GM21447 (cell line): ENCODE measurements around the gene ARHGAP22.

ENCODE experiments used
- ATAC-seq: cut with Tn5 transposase; IDR thresholded peaks from one replicate; pipeline ENCODE4 v1.9.1; 2021; ENCODE audit not compliant: unreplicated experiment

Gene ARHGAP22

DNA sequence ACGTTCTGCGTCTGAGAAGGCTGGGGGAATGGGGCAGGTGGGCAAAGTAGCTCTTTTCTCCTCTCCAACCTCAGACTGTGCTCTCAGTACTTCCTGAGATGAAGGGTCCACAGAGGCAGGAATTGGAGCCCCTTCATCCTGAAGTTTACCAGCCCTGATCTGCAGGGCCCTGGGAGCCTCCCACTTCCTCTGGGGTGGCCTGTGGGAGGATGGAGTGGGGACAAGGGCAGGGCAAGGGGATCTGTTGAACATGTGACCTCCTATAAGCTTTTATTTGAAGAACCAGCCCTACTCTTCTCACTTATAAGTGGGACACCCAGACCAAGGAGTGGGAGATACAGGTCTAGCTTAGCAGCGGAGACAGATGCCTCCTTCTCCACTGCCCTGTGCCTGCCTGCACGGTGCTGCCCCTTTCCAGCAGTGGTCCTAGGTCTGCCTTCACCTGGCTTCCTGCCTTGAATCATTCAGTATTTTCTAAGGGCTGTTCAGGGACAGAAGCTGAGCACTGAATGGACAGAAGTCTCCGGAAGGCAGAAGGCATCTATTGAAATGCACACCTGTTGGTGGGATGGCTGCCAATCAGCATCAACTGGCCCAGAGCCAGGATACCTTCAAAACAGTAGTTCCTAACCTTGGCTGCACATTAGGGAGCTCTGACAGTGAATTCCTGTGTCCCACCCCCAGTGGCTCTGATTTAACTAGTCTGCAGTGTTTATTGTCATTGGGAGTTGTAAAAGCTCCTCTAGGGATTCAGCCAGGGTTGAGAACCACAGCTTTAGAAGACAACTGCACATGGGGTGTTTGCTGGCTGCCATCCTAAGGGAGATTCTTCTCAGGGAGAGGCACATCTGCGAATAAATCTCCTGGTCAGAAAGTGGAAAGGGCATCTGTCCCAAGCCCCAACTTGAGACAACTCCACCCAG lies 2.7 kb upstream of the ARHGAP22 start:
- no peak for ATAC-seq

DNA sequence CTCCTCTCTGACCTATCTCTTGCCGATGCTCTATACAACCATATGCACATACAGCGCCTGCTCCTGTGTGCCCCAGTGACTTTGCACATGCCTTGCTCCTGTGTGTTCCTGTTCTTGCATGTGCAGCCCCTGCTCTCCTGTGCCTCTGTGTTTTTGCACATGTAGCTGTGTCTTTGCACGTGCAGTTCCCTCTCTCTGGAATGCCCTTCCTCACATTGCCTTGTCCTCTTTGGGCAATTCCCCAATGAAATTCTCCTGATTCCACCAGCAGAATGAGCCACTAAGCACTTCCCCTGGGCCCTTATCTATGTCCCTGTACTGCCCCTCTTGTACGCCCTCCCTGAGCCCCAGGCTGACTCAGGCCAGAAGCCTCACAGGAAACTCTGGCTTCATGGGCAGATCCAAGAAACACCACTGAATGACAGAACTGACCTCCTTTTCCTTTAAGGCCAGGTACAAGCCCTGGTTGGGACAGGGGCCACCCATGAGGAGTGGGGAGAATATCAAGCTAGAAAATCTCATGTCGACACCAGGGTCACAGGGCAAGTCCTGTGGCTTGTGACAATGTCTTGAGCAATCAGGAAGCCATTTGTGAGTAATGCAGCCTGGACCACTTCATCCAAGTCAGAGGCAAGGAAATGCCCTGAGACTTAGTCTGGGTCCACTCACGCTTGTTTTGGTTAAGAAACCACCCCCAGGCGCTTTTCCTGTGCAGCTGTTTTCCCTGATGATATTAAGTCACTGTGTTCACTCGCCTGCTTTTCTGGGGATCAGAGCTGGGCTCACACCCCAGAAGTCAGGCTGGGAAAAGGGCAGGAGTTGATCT lies 1.9 kb upstream of the ARHGAP22 start:
- no peak for ATAC-seq

DNA sequence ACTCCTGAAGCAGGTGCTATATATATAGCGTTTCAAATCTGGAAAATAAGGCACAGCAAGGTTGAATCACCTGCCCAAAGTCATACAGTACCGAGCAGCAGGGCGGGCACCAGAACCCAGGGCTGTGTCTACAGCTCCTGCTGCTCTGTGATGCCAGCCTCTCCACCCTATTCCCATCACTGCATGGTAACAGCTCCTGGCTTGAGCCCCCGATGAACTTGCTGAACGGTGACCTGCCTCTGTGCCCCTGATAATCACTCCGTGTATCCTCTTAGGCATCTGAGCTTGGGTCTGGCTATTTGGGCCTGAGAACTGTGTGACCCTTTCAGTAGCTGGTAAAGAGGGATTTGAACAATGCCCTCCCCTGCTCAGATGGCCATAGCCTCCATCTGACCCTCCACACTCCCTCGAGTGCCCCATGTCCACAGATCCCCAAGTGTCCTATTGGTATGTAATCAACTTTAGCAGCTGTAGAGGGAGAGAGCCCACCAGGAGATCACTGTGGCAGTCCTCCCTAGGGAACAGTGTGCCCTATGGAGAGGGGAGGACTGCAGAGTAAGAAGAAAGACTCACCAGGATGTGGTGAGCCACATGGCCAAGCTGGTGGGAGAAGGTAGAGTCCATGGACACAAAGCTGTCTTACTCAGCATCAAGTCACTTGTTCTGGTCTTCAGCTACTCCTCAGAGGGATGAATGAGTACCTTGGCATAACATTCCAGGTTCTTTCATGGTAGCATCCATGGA lies 1.1 kb upstream of the ARHGAP22 start:
- no peak for ATAC-seq

DNA sequence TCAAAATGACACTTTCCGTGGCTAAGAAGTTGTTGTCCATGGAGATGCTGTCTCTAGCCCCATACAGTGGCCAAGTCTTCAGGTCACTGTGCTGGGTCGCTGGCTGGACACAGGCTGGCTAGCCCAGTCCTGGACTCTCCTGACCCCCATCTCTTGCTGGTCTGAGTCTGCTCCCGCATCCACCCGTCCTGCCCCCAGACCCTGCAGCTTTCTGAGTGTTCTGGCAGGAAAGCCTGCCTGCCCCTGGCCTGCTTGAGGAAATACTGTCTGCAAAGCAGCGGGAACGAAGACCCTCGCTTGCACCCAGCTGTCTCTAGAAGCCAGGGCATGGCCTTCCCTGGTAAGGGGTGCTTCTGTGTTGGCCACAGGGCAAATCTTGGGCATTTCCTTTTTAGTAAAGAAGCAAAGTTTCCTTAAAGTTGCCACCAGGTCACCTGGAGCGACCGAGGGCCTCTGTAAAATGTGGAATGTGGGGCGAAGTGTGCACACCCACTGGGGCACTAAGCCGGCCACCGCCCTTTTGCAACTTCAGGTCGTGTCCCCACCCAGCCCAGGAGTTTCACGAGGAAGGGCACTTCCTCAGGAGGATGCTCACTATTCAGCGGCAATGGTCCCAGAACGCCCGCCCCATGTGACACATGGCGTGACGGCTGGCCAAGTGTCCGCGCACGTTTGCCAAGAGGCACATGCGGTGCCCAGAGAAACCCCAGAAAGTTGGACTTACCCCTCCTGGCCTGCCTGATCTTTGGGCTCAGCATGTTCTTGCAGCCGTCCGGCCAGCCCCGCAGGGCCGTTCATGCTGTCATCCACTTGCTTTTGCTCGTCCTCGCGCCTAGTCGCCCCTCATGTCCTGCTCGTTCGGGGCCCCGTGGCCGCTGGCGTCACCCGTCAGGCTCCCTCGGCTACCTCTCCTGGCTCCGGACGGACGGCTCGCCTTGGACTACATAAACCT lies 558 bp downstream of the ARHGAP22 start:
- ATAC-seq: peak; percentile 17

DNA sequence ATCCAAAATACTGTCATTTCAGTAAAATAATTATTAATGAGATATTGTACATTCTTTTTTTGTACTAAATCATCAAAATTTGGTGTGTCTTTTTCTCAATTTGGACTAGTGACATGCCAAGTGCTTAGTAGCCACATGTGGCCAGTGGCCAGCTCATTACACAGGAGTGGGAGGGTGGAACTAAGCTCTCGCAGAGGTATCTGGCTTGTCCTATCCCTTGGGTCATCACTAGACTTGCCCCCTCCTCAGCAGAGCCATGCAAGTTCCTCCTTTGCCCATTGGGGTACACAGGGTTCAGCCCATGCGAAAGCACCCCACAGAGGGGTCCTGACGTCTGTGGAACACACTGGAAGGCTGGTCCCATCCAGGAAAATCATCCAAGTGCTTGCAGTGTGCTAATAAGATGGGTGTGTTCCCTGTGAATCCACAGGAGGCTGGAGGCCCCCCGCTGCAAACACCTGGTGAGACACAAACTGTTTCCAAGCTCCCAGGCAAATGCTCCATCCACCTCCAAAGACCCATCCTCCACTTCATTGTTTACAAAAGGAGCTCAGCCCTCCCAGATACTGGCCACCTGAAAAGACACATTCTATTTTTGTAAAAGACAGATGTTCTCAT lies 1.3 kb downstream of the ARHGAP22 start:
- no peak for ATAC-seq

DNA sequence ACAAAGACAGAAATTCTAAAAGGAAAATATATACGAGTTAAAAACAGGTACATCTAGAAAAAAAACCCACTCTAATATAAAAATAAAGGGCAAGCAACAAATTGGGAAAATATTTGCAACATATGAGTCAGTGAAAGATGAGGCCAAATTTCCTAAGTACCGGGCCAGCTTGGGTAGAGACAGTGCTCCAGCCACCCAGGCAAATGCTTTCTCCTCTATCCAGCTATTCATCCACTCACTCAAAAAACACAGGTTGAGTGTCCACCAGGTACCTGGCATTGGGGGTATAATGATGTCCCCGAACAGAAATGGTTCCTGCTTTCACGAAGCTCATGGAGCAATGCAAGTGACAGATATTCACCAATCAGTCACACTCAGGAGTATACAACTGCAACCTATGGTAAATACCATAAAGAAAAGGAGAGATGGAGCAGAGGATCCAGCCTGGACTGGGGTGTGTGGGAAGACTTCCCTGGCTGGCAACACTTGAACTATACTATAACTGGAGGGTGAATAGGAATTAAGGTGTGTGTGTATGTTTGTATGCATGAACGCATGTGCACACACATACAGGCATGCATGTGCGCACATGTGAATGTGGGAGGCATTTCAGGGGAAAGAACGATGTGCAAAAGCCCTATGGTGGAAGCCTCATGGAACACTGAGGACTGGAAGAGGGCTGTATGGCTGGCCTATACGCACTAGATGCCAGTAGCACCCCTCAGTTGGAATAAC lies 2.3 kb downstream of the ARHGAP22 start:
- ATAC-seq: no peak

DNA sequence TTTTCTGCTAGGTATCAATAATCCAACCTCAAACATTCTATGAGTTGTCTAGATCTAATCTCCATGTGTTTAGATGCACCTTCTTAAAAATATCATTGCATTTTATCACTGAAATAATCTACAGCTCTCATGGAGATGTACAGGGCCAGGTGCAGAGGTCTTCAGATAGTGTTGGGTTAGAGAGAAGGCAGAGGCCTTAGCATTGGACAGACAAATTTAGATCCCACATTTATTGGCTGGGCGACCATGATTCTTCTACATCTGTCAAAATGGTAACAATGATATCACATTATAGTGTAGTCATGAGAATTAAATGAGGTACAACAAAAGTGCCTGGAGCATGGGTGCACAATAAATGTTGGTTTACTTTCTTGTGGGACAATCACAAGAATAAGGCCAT lies 3.1 kb downstream of the ARHGAP22 start:
- no peak for ATAC-seq

DNA sequence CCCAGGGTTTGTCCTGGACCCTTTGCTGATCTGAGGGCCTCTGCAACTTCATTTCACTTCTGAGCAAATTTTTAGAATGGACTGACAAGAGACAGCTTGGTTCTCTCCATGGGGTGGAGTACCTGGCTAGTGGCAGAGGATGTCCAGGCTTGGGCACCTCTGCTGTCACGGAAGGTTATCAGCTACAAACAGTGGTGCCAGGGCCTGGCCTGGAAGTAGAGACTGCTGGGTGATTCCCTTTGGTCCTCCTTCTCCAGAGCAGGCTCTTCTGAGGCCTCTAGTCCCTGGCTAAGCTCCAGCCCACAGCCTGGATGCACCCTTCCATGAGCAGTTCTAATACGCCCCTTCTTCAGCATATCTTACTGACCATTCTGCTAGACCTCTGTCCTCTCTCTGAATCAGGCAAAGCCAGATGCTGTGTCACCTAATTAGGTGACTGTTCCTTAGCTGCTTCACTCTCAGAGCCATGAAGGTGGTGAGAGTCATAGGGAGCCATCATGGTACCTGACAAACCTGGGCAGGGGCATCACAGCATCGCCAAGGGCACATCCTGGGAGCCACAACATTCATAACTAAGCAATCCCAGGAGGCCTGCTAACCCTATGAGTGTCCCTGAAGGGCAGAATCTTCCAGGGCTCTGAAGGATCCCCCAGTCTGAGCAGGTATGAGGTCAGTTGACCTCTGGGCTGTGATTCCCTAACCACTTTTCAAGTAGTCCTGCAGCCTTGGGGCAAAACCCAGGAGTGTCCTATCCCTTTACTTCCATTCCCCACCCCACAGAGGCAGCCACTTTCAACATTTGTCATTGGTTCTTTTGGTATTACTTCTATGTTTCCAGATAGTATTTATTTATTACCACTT lies 4.0 kb downstream of the ARHGAP22 start:
- no peak for ATAC-seq

DNA sequence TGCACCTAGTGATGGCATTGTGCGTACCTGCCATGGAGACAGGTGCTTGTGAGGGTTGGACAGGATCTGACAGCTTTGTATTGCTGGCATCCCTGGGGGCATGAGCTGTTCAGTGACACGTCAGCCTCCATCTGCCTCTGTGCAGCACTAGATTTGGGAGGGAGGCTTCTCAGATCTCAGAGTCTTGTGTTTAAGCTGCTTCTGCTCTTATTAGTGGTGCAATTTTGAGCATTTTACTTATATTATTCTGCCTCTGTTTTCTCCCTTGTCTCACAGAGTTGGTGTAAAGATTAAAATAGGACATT lies 5.1 kb downstream of the ARHGAP22 start:
- no peak for ATAC-seq

DNA sequence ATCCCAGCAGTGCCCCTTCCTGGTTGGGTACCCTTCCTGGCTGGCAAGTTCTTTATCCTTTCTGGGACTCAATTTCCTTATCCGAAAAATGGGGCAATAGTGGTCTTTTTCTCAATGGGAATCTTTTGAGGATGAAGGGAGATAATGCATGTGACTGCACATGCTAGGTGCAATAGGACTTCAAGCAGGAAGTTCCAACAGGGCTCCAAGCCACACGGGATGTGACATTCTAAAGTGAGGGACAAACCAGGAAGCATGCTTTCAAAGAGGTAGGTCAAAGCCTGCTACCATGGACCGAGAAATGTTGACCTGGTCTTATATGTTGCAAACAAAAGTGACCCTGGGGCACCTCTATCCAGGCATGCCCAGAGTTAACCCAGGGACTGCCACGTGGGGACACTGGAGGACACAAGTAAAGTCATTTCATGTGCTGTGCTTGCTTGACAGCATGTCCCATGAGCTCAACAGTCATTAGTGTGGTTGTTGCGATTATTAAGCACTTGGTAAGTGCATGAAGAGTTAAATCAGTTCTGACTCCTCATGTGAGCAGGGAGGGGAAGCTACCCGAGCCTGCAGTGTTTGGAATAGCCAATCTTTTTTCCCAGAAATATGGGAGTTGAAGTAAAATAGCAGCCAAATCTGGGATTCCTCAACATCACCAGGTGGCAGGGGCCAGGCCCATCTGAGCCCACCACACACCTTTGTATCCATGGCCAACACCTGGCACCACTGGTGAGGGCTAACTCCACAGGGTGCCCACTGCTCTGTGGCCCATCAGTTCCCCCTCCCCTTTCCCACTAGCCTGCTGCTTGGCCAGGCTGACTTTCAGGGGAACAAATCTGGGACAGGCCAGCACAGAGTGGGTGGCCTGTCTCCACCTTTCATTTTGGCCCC lies 5.7 kb downstream of the ARHGAP22 start:
- no peak for ATAC-seq

DNA sequence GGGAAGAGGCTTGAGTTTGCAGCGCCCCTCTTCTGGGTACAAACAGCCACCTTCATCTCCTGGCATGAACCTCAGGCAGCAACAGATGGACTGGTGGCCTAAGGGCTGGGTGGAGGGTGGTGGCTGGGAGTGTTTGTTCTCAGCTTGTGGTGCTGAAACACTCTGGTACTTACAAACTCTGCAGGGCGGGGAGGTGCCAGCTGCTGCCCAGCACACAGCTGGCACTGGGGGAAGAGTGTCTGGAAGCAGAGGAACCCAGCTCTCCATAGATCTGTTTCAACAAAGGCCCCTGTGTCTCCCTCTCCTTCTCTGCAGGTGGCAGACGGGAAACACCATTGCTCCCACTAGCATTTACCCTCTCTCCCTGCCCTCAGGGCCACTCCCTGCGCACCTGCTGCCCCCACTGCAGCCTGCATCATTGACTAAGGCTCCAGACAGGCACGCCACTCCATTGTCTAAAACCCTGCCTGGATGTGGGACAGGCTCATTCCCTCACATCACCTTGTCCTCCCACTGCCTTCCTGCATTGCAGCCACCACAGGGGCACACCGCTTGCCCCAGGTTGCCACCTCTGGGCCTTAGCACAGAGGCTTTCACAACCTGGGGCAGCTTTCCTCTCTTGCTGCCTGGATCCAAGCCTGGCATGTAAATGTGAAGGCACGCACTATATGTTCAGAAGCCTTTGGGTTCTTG lies 6.5 kb downstream of the ARHGAP22 start:
- ATAC-seq: no peak

DNA sequence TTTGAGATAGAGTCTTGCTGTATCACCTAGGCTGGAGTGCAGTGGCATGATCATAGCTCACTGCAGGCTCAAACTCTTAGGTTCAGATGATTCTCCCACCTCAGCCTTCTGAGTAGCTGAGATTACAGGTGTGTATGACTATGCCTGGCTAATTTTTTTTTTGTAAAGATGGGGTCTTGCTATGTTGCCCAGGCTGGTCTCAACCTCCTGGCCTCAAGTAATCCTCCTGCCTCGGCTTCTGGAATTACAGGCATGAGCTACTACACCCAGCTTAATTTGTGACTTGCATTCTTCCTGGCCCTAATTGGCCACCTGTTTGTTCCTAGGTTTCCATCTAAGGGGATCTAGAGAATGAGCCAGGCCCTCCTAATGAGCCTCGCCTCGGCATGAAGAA lies 9.3 kb downstream of the ARHGAP22 start:
- no peak for ATAC-seq

DNA sequence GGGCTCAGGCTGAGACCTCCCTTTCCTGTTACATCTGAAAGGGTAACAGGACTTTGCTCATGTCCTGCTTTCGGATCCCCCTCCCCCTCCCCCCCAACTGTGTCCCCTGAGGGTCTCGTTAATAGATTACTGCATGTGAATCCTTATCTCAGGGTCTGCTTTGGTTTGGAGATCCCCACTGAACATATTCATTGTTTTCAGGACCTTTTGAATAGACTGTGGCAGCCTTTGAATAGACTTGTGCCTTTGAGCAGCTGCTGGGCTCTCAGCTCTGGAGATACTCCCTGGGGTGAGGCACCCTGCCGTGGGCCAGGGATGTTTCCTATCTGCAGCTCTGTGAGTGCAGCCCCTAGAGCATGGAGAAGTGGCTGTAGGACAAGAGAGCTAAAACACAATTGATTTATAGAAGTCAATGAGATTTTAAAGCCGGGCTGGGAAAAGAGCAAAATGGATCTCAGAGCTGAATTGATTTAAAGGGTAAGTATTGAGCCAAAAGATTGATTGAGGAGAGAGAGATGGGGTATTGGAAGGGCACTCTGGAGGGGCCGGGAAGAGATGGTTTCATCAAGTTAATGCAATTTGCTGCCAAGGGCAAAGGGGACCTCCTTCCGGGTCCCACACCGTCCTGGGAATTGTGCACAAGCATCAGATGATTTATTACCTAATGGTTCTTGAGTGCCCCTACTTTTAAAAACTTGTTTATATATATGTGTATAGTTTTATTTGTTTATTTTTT lies 9.9 kb downstream of the ARHGAP22 start:
- ATAC-seq: no peak

DNA sequence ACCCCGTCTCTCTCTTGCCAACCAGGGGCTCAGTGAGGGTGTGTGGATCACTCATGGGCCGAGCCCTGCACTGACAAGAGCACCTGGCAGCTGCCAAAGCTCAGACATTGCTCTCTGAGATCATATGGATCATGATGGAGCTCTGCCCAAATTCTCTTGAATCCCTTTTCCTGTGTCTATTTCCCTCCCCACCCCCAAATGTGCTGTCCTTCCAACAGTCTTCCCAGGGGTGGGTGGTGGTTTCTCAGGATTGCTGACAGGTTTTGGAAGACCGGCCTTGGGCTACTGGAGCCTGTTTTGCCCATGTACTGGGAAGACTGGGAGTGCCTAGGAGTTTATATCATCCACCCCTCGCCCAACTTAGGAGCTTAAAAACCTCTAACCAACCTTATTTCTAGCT lies 10.5 kb downstream of the ARHGAP22 start:
- no peak for ATAC-seq

DNA sequence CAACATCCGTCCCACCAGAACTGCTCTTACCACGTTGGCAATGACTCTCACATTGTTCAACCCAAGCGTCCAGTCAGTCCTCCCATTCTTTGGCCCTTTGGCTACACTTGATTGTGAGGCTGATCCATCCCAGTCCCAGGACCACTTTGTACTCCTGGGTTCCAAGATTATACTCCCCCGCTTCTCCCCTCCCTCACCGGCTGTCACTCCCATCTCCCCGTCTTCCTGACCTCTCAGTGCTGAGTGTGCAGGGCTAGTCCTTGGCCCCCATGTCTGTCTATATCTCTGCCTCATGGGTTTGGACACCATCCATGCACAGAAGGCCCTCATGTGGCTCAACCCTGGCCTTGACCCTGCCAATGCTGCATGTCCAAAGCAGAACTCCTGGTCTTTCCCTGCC lies 12.5 kb downstream of the ARHGAP22 start:
- ATAC-seq: no peak

DNA sequence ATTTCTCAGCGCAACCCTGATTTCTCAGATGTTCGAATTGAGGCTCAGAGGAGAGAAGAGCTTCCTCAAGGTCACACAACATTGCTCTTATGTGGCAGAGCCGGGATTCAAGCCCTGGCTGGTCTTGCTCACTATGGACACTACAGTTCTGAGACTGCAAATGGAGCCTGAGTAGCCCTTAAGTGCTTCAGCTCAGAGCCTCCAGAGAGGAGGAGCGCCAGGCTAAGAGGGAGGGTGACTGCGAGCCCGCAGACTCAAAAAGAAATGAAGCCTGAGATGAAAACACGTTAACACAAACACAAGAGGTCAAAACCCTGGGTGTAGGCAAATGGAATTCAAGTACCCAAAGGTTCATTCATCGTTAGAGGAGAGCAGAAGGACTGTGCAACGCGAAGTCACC lies 13.9 kb downstream of the ARHGAP22 start:
- ATAC-seq: no peak
